ENCODE data around the gene FA2H.
A peak's percentile ranks its signal among the peaks of the same experiment; 100 is the strongest.

Gene FA2H

DNA sequence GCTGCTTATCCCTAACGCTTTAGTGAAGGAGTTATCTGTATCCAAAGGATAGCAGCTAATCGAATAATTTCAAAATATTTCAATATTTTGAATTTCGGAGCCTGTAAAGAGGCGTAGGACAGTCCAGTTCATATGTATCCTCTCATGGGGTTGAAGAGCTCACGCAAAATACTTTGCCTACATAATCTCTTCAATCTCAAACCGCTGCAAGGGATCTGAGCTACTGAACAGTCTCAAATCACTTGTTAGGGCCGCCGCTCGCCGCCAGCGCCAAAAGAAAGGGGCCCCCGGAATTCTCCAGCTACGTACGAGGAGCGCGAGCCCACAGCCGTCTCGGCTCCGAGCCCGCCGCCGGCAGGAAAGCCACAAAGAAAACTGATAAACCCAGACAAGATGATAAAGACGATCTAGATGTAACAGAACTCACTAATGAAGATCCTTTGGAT, 107.3 kb downstream of the FA2H start:
- WGBS (ENCODE audit: insufficient coverage), result 4% methylated on average over 19 of the region's 23 CpGs
- DNase-seq, result peak; percentile 11 to 28 (median 14)
- POLR2A ChIA-PET, result no interaction called here
- peak overlapping the region in 1 of 2 experiments; percentile 97 for H3K27ac ChIP-seq (ENCODE audit: insufficient read depth in 1 of 2, low read depth in 1 of 2, low read length in 2 of 2, poor library complexity in 1 of 2, severe bottlenecking in 2 of 2)
- CTCF ChIA-PET, result interaction anchor here (0.6 to 2.3 kb wide), 3 partner anchors 12 to 404 kb away, joined by 3 to 11 read pairs (median 4); no protein-coding TSS in a partner anchor
- H3K4me3 ChIP-seq (ENCODE audit: control insufficient read depth in 1 of 7, extremely low read depth in 1 of 7, insufficient read depth in 4 of 7, low read depth in 2 of 7, low read length in 6 of 7), result peak overlapping the region; percentile 31 to 97 (median 92)
- H3K27me3 ChIP-seq (replicated peaks in 2 of 5; ENCODE audit: control insufficient read depth in 4 of 5, insufficient read depth in 5 of 5, low read length in 4 of 5), result no peaks in the 10 kb centered on the region
- H3K36me3 ChIP-seq (ENCODE audit: control insufficient read depth in 4 of 4, insufficient read depth in 4 of 4, low read length in 3 of 4), result peaks cover 3 to 38% (median 27%) of the 10 kb centered on the region in 4 experiments
- H3K9me3 ChIP-seq (ENCODE audit: control extremely low read depth in 1 of 5, control insufficient read depth in 4 of 5, insufficient read depth in 2 of 5, low read depth in 1 of 5, low read length in 4 of 5), result no peaks in the 10 kb centered on the region
- peaks cover 8 to 20% (median 13%) of the 10 kb centered on the region in 4 experiments for H3K4me1 ChIP-seq (ENCODE audit: control extremely low read depth in 1 of 4, control insufficient read depth in 4 of 4, insufficient read depth in 4 of 4, low read length in 3 of 4)

GRCh38 chr16:74666425-74667254, 108.0 kb downstream of the FA2H start, which contains the start of gene RFWD3:
Gene RFWD3, minus strand, starts transcription at chr16:74666877. Its CDS starts 5,428 bp downstream, at chr16:74661449.
- Histone ChIP-seq H3K4me3 (ENCODE audit: control insufficient read depth in 1 of 7, extremely low read depth in 1 of 7, insufficient read depth in 4 of 7, low read depth in 2 of 7, low read length in 6 of 7) (peak within 1 kb of the TSS; percentile 91 to 97 (median 92)), H3K27ac (ENCODE audit: insufficient read depth in 1 of 2, low read depth in 1 of 2, low read length in 2 of 2, poor library complexity in 1 of 2, severe bottlenecking in 2 of 2) (peak within 1 kb of the TSS; percentile 93 to 97), H3K36me3 (ENCODE audit: control insufficient read depth in 4 of 4, insufficient read depth in 4 of 4, low read length in 3 of 4) (peaks cover 3 to 37% (median 22%) of the 10 kb centered on the region in 4 experiments), H3K4me1 (ENCODE audit: control extremely low read depth in 1 of 4, control insufficient read depth in 4 of 4, insufficient read depth in 4 of 4, low read length in 3 of 4) (peaks cover 8 to 20% (median 13%) of the 10 kb centered on the region in 4 experiments), H3K9me3 (ENCODE audit: control extremely low read depth in 1 of 5, control insufficient read depth in 4 of 5, insufficient read depth in 2 of 5, low read depth in 1 of 5, low read length in 4 of 5) (no peaks in the 10 kb centered on the region), H3K27me3 (replicated peaks in 2 of 5; ENCODE audit: control insufficient read depth in 4 of 5, insufficient read depth in 5 of 5, low read length in 4 of 5) (no peaks in the 10 kb centered on the region)
- POLR2A ChIA-PET, result interaction anchor here (0.8 kb wide), 1 partner anchor 60 kb away, joined by 6 read pairs; the partner anchor contains the start of gene GLG1
- WGBS (ENCODE audit: insufficient coverage), result under 1% methylated on average over 51 of the region's 63 CpGs
- CTCF ChIA-PET, result interaction anchor here (1.0 to 2.3 kb wide), 3 partner anchors 11 to 35 kb away, joined by 4 to 11 read pairs (median 4); partner anchors contain the start of gene MLKL
- peak; percentile 99 to 100 (median 100) for DNase-seq

GRCh38 chr16:74666010-74666421, 108.6 kb downstream of the FA2H start:
- Histone ChIP-seq H3K27ac (ENCODE audit: insufficient read depth in 1 of 2, low read depth in 1 of 2, low read length in 2 of 2, poor library complexity in 1 of 2, severe bottlenecking in 2 of 2) (peak overlapping the region; percentile 93 to 97), H3K27me3 (replicated peaks in 2 of 5; ENCODE audit: control insufficient read depth in 4 of 5, insufficient read depth in 5 of 5, low read length in 4 of 5) (no peaks in the 10 kb centered on the region), H3K4me3 (ENCODE audit: control insufficient read depth in 1 of 7, extremely low read depth in 1 of 7, insufficient read depth in 4 of 7, low read depth in 2 of 7, low read length in 6 of 7) (peak overlapping the region; percentile 64 to 97 (median 92)), H3K9me3 (ENCODE audit: control extremely low read depth in 1 of 5, control insufficient read depth in 4 of 5, insufficient read depth in 2 of 5, low read depth in 1 of 5, low read length in 4 of 5) (no peaks in the 10 kb centered on the region), H3K36me3 (ENCODE audit: control insufficient read depth in 4 of 4, insufficient read depth in 4 of 4, low read length in 3 of 4) (peaks cover 5 to 39% (median 23%) of the 10 kb centered on the region in 4 experiments), H3K4me1 (ENCODE audit: control extremely low read depth in 1 of 4, control insufficient read depth in 4 of 4, insufficient read depth in 4 of 4, low read length in 3 of 4) (peaks cover 8 to 20% (median 14%) of the 10 kb centered on the region in 4 experiments)
- no peak for DNase-seq
- ChIA-PET POLR2A (interaction anchor here (0.8 kb wide), 1 partner anchor 59 kb away, joined by 6 read pairs; the partner anchor contains the start of gene GLG1), CTCF (interaction anchor here (1.0 to 2.3 kb wide), 3 partner anchors 11 to 35 kb away, joined by 4 to 11 read pairs (median 4); partner anchors contain the start of gene MLKL)
- WGBS (ENCODE audit: insufficient coverage), result 0% methylated on average over 4 of the region's 8 CpGs
